Breast epithelium (tissue), 4 donors: ENCODE data around the gene AGAP1. TPM values are rescaled to one million over a fixed set of nuclear protein-coding genes. Genes with fewer than 3 reads are reported as not detected.

Experiments
- DNase-seq, 2 donors: peaks; one replicate each; pipeline ENCODE4 v3.0.0-alpha.2; 2019; ENCODE audit warnings: low spot score in 2 of 2
- H3K27ac ChIP-seq, 2 donors: fragments of 200-600 bp; sonication (generic) in 1 of 2; one replicate each; pipeline ENCODE4 v1.5.1; 2016 to 2019; ENCODE audit warnings: mild to moderate bottlenecking in 1 of 2
- H3K27me3 ChIP-seq, 2 donors: fragments of 200-600 bp; sonication (generic) in 1 of 2; one replicate each; pipeline versions ENCODE4 v1.5.1 to v1.6.0; 2017 to 2019; ENCODE audit warnings: control low read depth in 1 of 2, mild to moderate bottlenecking in 1 of 2
- H3K36me3 ChIP-seq: fragments of 200-600 bp; one replicate; pipeline ENCODE4 v1.5.1; 2019
- H3K4me1 ChIP-seq, 2 donors: fragments of 200-600 bp; sonication (generic); one replicate each; pipeline ENCODE4 v1.5.1; 2016 to 2019; ENCODE audit warnings: control low read depth in 1 of 2
- H3K4me3 ChIP-seq, 3 donors: fragments of 200-600 bp; sonication (generic); 1 replicate in 2 of 3; 2 replicates in 1 of 3; pipeline ENCODE4 v1.5.1; 2016 to 2019; ENCODE audit warnings: mild to moderate bottlenecking in 3 of 3, moderate library complexity in 2 of 3
- H3K9me3 ChIP-seq, 2 donors: fragments of 200-600 bp; sonication (generic) in 1 of 2; one replicate each; pipeline ENCODE4 v1.5.1; 2016 to 2019; ENCODE audit warnings: control low read depth in 1 of 2
- POLR2A ChIP-seq: fragments of 450-650 bp; IDR thresholded peaks from one replicate; pipeline ENCODE4 v1.6.1; 2016; ENCODE audit warnings: antibody characterized with exemption, mild to moderate bottlenecking, moderate library complexity
- POLR2AphosphoS5 ChIP-seq, 3 donors: sonication (generic); formaldehyde crosslinking; IDR thresholded peaks; one replicate each; pipeline ENCODE4 v1.6.1; 2017; ENCODE audit warnings: antibody characterized with exemption in 3 of 3
- intact Hi-C: fragments of 100-400 bp; cut with DNase I; formaldehyde crosslinking; loops from one replicate; pipeline ENCODE4 v1.15.1; 2023; ENCODE audit warnings: low total_unique reads
- total RNA-seq, 3 donors: library from RNA; depleted of rRNA; stranded (reverse); fragments of >200 nt; gene quantifications; one replicate each; pipeline ENCODE4 v1.1.0, GENCODE V29; 2016
- TF ChIP-seq, protein P1 (sequence below), 3 donors: fragments of 450-650 bp; IDR thresholded peaks; one replicate each; pipeline ENCODE4 v1.5.1; 2016 to 2017; ENCODE audit warnings: antibody characterized with exemption in 3 of 3, mild to moderate bottlenecking in 3 of 3, moderate library complexity in 3 of 3

Gene AGAP1
- total RNA-seq, 3 donors from 2014 or later = 19.7 to 27.1 (median 25.9) TPM

GRCh38 chr2:236022128-236022527 lies 528.3 kb downstream of the AGAP1 start:
- TF ChIP-seq POLR2A = no peak
- no peak for TF ChIP-seq POLR2AphosphoS5 (IDR thresholded peaks at IDR 0.05)
- TF ChIP-seq, protein P1, sequence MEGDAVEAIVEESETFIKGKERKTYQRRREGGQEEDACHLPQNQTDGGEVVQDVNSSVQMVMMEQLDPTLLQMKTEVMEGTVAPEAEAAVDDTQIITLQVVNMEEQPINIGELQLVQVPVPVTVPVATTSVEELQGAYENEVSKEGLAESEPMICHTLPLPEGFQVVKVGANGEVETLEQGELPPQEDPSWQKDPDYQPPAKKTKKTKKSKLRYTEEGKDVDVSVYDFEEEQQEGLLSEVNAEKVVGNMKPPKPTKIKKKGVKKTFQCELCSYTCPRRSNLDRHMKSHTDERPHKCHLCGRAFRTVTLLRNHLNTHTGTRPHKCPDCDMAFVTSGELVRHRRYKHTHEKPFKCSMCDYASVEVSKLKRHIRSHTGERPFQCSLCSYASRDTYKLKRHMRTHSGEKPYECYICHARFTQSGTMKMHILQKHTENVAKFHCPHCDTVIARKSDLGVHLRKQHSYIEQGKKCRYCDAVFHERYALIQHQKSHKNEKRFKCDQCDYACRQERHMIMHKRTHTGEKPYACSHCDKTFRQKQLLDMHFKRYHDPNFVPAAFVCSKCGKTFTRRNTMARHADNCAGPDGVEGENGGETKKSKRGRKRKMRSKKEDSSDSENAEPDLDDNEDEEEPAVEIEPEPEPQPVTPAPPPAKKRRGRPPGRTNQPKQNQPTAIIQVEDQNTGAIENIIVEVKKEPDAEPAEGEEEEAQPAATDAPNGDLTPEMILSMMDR (IDR thresholded peaks at IDR 0.05) = no peak
- no peak overlapping the region for H3K27ac ChIP-seq
- no peaks in the 10 kb centered on the region for H3K27me3 ChIP-seq
- no peaks in the 10 kb centered on the region for H3K9me3 ChIP-seq
- no peak for DNase-seq
- no peaks in the 10 kb centered on the region for H3K36me3 ChIP-seq
- intact Hi-C loops = no loop called here
- H3K4me1 ChIP-seq = no peaks in the 10 kb centered on the region
- no peak overlapping the region for H3K4me3 ChIP-seq

DNA sequence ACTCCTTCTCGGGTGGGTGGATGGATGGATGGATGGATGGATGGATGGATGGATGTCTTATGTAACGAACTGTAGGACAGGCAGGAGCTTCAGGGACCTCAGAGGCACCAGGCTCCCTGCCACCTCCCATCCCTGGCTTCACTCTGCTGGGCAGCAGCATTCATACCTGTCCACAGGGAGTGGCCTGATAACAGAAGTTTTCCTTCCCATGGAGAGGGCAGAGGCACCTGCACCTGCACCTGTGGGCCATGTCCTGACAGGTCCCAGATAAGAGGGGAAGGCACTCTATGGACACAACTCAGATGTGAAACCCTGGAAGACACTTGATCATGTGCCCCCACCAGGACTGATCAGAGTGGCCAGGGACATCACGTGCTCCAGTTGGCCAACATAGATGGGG lies 532.0 kb downstream of the AGAP1 start:
- no peak for TF ChIP-seq POLR2A
- no peak for TF ChIP-seq POLR2AphosphoS5 (IDR thresholded peaks at IDR 0.05)
- TF ChIP-seq, protein P1 (IDR thresholded peaks at IDR 0.05) = no peak
- H3K4me3 ChIP-seq = no peak overlapping the region
- no peaks in the 10 kb centered on the region for H3K4me1 ChIP-seq
- no peaks in the 10 kb centered on the region for H3K27me3 ChIP-seq
- DNase-seq = no peak
- no peaks in the 10 kb centered on the region for H3K36me3 ChIP-seq
- no peak overlapping the region for H3K27ac ChIP-seq
- H3K9me3 ChIP-seq = no peaks in the 10 kb centered on the region
- intact Hi-C loops = no loop called here

- Histone ChIP-seq H3K27me3 (no peaks in the 10 kb centered on the region), H3K36me3 (no peaks in the 10 kb centered on the region), H3K4me3 (no peak overlapping the region), H3K9me3 (no peaks in the 10 kb centered on the region), H3K27ac (no peak overlapping the region), H3K4me1 (no peaks in the 10 kb centered on the region)
- intact Hi-C loops = no loop called here
- DNase-seq = no peak
- TF ChIP-seq POLR2A = no peak
- no peak for TF ChIP-seq POLR2AphosphoS5 (IDR thresholded peaks at IDR 0.05)
- TF ChIP-seq, protein P1 (IDR thresholded peaks at IDR 0.05) = no peak
Measured at GRCh38 chr2:236026841-236027240, 533.0 kb downstream of the AGAP1 start.

DNA sequence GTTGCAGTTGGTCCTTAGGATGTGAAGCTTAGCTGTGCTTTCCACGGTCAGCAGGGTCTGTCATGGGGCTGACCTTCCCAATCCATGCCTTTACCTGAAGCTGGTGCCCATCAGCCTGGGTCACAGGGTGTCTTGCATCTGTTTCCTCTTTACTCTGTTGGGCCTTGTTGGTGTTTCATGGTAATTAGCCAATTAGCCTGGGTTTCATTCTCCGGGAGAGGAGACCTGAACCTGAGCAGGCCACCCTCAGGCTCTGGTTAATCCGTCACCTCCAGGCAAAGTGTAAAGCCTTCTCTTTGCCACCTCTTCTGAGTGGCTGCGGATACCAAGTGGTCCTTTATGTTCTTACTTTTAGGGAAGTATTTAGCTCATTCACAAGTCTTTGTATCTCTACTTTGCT lies 534.2 kb downstream of the AGAP1 start:
- H3K27ac ChIP-seq = no peak overlapping the region
- H3K4me3 ChIP-seq = no peak overlapping the region
- no peaks in the 10 kb centered on the region for H3K36me3 ChIP-seq
- no peaks in the 10 kb centered on the region for H3K9me3 ChIP-seq
- intact Hi-C loops = no loop called here
- H3K4me1 ChIP-seq = no peaks in the 10 kb centered on the region
- TF ChIP-seq POLR2A = no peak
- no peak for TF ChIP-seq POLR2AphosphoS5 (IDR thresholded peaks at IDR 0.05)
- TF ChIP-seq, protein P1 (IDR thresholded peaks at IDR 0.05) = no peak
- no peaks in the 10 kb centered on the region for H3K27me3 ChIP-seq
- no peak for DNase-seq

DNA sequence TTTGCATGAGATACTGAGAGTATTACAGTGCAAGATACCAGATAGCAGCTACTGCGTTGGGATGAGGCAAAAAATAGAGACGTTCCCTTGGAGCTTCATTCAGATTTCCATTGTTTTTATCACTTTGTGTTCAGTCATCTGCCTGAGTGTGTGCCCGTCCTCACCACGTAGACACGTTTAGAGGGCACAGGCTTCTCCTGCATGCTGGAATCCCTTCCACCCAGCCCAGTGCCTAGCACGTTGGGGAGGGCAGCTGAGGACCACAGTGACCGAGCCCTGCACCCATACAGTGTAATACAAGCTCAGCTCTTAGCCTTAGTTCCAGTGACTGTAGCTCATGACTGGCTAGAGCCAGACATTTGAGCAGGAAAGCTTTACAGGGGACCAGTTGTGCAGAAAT lies 539.6 kb downstream of the AGAP1 start:
- H3K4me3 ChIP-seq = no peak overlapping the region

More for the DNA sequence above, 539.6 kb downstream of the AGAP1 start:
- Histone ChIP-seq H3K27me3 (no peaks in the 10 kb centered on the region), H3K36me3 (no peaks in the 10 kb centered on the region), H3K9me3 (no peaks in the 10 kb centered on the region), H3K27ac (no peak overlapping the region), H3K4me1 (no peaks in the 10 kb centered on the region)
- intact Hi-C loops = no loop called here
- TF ChIP-seq, protein P1 (IDR thresholded peaks at IDR 0.05) = no peak
- TF ChIP-seq POLR2AphosphoS5 (IDR thresholded peaks at IDR 0.05) = no peak
- TF ChIP-seq POLR2A = no peak
- DNase-seq = no peak
